Measurements from ENCODE around the gene SLC36A3.

GRCh38 chr5:151259931-151260330 lies 43.6 kb downstream of the SLC36A3 start:
- TF ChIP-seq CTCF (IDR thresholded peaks at IDR 0.05; ENCODE audit: insufficient read depth, low read length) (no peak), REST (IDR thresholded peaks at IDR 0.05; ENCODE audit: insufficient replicate concordance, low read depth) (no peak), GABPA (IDR thresholded peaks at IDR 0.05; ENCODE audit: low read depth) (no peak), POLR2AphosphoS5 (IDR thresholded peaks at IDR 0.05; ENCODE audit: low read depth) (no peak)

All from HL-60 (cell line).